HepG2 (cell line): Measurements from ENCODE around the gene CKAP5. TPM values are rescaled to one million over a fixed set of nuclear protein-coding genes. Genes with fewer than 3 reads are reported as not detected.

Experiments
- CC2D1A ChIP-seq: sonication (generic); formaldehyde crosslinking; IDR thresholded peaks from 2 replicates; pipeline ENCODE4 v1.8.1; 2023; ENCODE audit warnings: mild to moderate bottlenecking, missing genetic modification reagents
- CEBPB ChIP-seq: IDR thresholded peaks from 2 replicates; pipeline ENCODE4 v1.6.1; 2011; ENCODE audit warnings: low read depth, low read length, improper control_type of control experiment, borderline replicate concordance
- CENPX ChIP-seq: sonication (generic); formaldehyde crosslinking; IDR thresholded peaks from 2 replicates; pipeline ENCODE4 v1.9.0; 2021; ENCODE audit warnings: mild to moderate bottlenecking, missing genetic modification reagents, moderate library complexity
- CREM ChIP-seq, 2 experiments: sonication (generic) in 1 of 2; formaldehyde crosslinking in 1 of 2; IDR thresholded peaks; 2 replicates each; pipeline versions ENCODE4 v1.4.0 to v1.6.1; 2016 to 2020; ENCODE audit warnings: antibody characterized with exemption in 1 of 2, mild to moderate bottlenecking in 1 of 2, missing genetic modification reagents in 1 of 2
- FOSL1 ChIP-seq: sonication (generic); formaldehyde crosslinking; IDR thresholded peaks from 2 replicates; pipeline ENCODE4 v1.9.0; 2021; ENCODE audit warnings: missing genetic modification reagents, borderline replicate concordance
- FOXK2 ChIP-seq: fragments of 450-650 bp; IDR thresholded peaks from 2 replicates; pipeline ENCODE4 v1.6.1; 2016
- KAT2B ChIP-seq: fragments of 150-350 bp; IDR thresholded peaks from 2 replicates; pipeline ENCODE4 v1.6.1; 2014; ENCODE audit warnings: low read depth, low read length, borderline replicate concordance
- KDM5A ChIP-seq: fragments of 200-600 bp; sonication (generic); IDR thresholded peaks from 2 replicates; pipeline ENCODE4 v1.7.0; 2018; ENCODE audit warnings: antibody characterized with exemption, mild to moderate bottlenecking, low read length, borderline replicate concordance
- NR2F1 ChIP-seq, 2 experiments: fragments of 450-650 bp in 1 of 2; formaldehyde crosslinking in 1 of 2; IDR thresholded peaks; 2 replicates each; pipeline versions ENCODE4 v1.5.0 to v1.6.1; 2016 to 2020; ENCODE audit warnings: mild to moderate bottlenecking in 1 of 2, missing compliant biosample characterization in 1 of 2, missing genetic modification reagents in 1 of 2, moderate library complexity in 1 of 2
- PITX1 ChIP-seq: sonication (generic); formaldehyde crosslinking; IDR thresholded peaks from 2 replicates; pipeline ENCODE4 v1.5.1; 2020; ENCODE audit warnings: mild to moderate bottlenecking, missing genetic modification reagents
- SMAD1 ChIP-seq: sonication (generic); formaldehyde crosslinking; IDR thresholded peaks from 2 replicates; pipeline ENCODE4 v1.4.0; 2020; ENCODE audit warnings: missing genetic modification reagents, low read depth, mild to moderate bottlenecking, borderline replicate concordance
- SMAD3 ChIP-seq: sonication (generic); formaldehyde crosslinking; IDR thresholded peaks from 2 replicates; pipeline ENCODE4 v1.4.0; 2020; ENCODE audit warnings: missing genetic modification reagents
- TBX2 ChIP-seq: sonication (generic); formaldehyde crosslinking; IDR thresholded peaks from 2 replicates; pipeline ENCODE4 v1.5.0; 2020; ENCODE audit warnings: missing genetic modification reagents, mild to moderate bottlenecking, borderline replicate concordance
- TP53 ChIP-seq: sonication (generic); formaldehyde crosslinking; conservative IDR thresholded peaks from 2 replicates; pipeline ENCODE4 v1.4.0; 2020; ENCODE audit warnings: missing genetic modification reagents
- YEATS4 ChIP-seq: sonication (generic); formaldehyde crosslinking; IDR thresholded peaks from 2 replicates; pipeline ENCODE4 v1.4.0; 2020; ENCODE audit warnings: missing genetic modification reagents, borderline replicate concordance
- ZNF10 ChIP-seq: sonication (generic); formaldehyde crosslinking; IDR thresholded peaks from 2 replicates; pipeline ENCODE4 v1.4.0; 2020; ENCODE audit warnings: mild to moderate bottlenecking, low read depth, missing genetic modification reagents, borderline replicate concordance
- ZNF251 ChIP-seq: sonication (generic); formaldehyde crosslinking; IDR thresholded peaks from 2 replicates; pipeline ENCODE4 v1.9.0; 2021; ENCODE audit warnings: mild to moderate bottlenecking, missing genetic modification reagents
- ZNF775 ChIP-seq: sonication (generic); formaldehyde crosslinking; IDR thresholded peaks from 2 replicates; pipeline ENCODE4 v1.4.0; 2020; ENCODE audit warnings: missing genetic modification reagents, mild to moderate bottlenecking, moderate library complexity, borderline replicate concordance
- ZNF788 ChIP-seq: sonication (generic); formaldehyde crosslinking; IDR thresholded peaks from 2 replicates; pipeline ENCODE4 v1.5.0; 2020; ENCODE audit warnings: mild to moderate bottlenecking, missing genetic modification reagents, borderline replicate concordance
- polyA plus RNA-seq, 8 experiments: library from polyadenylated mRNA; depleted of rRNA in 3 of 8; stranded (reverse) in 7 of 8; unstranded in 1 of 8; fragments of >200 nt; fragmentation: Illumina TruSeq in 4 of 8; extraction: Trizol in 4 of 8; gene quantifications; 2 replicates each; pipeline versions ENCODE4 v1.2.1 to v1.2.3, GENCODE V29; 2011 to 2016; ENCODE audit warnings: low read depth in 4 of 8, missing spikeins in 1 of 8, mixed read lengths in 1 of 8; ENCODE audit not compliant: insufficient read depth in 1 of 8
- total RNA-seq, 5 experiments: library from RNA; depleted of rRNA; stranded (reverse); fragments of >200 nt; fragmentation: Illumina TruSeq; extraction: Trizol; gene quantifications; 2 replicates each; pipeline ENCODE4 v1.2.3, GENCODE V29; 2016; ENCODE audit warnings: low read depth in 1 of 5
- TF ChIP-seq, protein P1 (sequence below): sonication (generic); formaldehyde crosslinking; IDR thresholded peaks from 2 replicates; pipeline ENCODE4 v1.4.0; 2020; ENCODE audit warnings: mild to moderate bottlenecking, missing genetic modification reagents, borderline replicate concordance
- TF ChIP-seq, protein P2 (sequence below): sonication (generic); formaldehyde crosslinking; IDR thresholded peaks from 2 replicates; pipeline ENCODE4 v1.4.0; 2020; ENCODE audit warnings: missing genetic modification reagents
- TF ChIP-seq, protein P3 (sequence below): sonication (generic); formaldehyde crosslinking; IDR thresholded peaks from 2 replicates; pipeline ENCODE4 v1.8.0; 2022; ENCODE audit warnings: missing genetic modification reagents, mild to moderate bottlenecking, inconsistent platforms, borderline replicate concordance

The CKAP5 gene
- total and polyA plus RNA-seq, 2 of the 13 experiments (the other 11 are each of a cell fraction or from before 2014, with no cell fraction given) = 79.2 to 103 TPM

DNA sequence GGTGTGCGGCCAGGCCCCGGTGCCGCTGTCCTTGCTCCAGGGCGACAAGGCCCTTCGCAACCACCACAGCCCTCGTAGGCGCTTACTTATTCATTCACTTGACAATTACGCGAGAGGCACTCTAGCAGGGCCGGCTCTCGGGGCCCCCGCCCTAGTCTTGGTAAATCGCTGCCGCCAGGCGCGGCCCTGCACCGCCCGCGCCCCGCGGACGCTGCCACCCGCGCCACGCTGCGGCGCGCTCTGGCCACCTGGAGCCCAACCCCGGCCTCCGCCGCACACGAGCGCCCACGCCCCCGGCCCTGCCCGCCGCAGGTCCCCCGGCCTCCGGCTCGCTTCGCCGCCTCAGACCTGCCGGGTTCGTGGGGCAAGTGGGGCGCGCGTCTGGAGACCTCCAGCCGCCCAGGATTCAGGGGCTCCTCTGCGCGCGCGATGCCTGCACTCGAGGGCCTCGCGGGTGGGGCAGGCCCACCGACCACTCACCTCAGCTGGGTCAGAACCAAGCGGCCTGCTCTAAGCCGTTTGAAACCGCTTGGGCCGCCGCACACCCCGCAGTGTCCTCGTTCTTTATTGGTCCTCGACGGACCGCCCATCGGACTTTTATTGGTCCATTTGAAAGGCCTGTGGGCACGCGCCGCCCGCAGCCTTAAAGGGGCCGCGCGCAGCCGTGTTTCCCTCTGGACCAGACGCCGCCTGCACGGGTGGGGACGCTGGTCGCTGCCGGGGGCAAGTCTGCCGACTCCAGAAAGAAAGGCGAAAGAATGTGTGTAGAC is at the start of gene CKAP5 (continued):
- TF ChIP-seq YEATS4 (peak; percentile 92), ZNF775 (CRISPR knock-in tag) (no peak), TP53 (no peak), CEBPB (no peak), PITX1 (CRISPR knock-in tag) (no peak; the same call in 1 of the 2 replicates), NR2F1 (CRISPR knock-in tag; IDR thresholded peaks at IDR 0.05) (no peak), CENPX (CRISPR knock-in tag) (no peak), CC2D1A (CRISPR knock-in tag) (no peak), TBX2 (CRISPR knock-in tag) (peak; percentile 81), SMAD3 (CRISPR knock-in tag) (0 out of 2 replicates have a peak, but pooled peaks have one; percentile 21), ZNF788 (CRISPR knock-in tag) (peak; percentile 91; the same call in 1 of the 2 replicates), ZNF10 (CRISPR knock-in tag) (no peak), FOSL1 (CRISPR knock-in tag) (no peak), ZNF251 (CRISPR knock-in tag) (no peak), FOXK2 (0 out of 2 replicates have a peak, but pooled peaks have one; percentile 14), KDM5A (peak; percentile 86), KAT2B (no peak), CREM (IDR thresholded peaks at IDR 0.05) (peak; percentile 51), CREM (CRISPR knock-in tag; IDR thresholded peaks at IDR 0.05) (0 out of 2 replicates have a peak, but pooled peaks have one; percentile 30), SMAD1 (CRISPR knock-in tag) (no peak; the same call in 1 of the 2 replicates)
- TF ChIP-seq, protein P1, sequence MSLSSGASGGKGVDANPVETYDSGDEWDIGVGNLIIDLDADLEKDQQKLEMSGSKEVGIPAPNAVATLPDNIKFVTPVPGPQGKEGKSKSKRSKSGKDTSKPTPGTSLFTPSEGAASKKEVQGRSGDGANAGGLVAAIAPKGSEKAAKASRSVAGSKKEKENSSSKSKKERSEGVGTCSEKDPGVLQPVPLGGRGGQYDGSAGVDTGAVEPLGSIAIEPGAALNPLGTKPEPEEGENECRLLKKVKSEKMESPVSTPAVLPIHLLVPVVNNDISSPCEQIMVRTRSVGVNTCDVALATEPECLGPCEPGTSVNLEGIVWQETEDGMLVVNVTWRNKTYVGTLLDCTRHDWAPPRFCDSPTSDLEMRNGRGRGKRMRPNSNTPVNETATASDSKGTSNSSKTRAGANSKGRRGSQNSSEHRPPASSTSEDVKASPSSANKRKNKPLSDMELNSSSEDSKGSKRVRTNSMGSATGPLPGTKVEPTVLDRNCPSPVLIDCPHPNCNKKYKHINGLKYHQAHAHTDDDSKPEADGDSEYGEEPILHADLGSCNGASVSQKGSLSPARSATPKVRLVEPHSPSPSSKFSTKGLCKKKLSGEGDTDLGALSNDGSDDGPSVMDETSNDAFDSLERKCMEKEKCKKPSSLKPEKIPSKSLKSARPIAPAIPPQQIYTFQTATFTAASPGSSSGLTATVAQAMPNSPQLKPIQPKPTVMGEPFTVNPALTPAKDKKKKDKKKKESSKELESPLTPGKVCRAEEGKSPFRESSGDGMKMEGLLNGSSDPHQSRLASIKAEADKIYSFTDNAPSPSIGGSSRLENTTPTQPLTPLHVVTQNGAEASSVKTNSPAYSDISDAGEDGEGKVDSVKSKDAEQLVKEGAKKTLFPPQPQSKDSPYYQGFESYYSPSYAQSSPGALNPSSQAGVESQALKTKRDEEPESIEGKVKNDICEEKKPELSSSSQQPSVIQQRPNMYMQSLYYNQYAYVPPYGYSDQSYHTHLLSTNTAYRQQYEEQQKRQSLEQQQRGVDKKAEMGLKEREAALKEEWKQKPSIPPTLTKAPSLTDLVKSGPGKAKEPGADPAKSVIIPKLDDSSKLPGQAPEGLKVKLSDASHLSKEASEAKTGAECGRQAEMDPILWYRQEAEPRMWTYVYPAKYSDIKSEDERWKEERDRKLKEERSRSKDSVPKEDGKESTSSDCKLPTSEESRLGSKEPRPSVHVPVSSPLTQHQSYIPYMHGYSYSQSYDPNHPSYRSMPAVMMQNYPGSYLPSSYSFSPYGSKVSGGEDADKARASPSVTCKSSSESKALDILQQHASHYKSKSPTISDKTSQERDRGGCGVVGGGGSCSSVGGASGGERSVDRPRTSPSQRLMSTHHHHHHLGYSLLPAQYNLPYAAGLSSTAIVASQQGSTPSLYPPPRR = 0 out of 2 replicates have a peak, but pooled peaks have one; percentile 21
- TF ChIP-seq, protein P2, sequence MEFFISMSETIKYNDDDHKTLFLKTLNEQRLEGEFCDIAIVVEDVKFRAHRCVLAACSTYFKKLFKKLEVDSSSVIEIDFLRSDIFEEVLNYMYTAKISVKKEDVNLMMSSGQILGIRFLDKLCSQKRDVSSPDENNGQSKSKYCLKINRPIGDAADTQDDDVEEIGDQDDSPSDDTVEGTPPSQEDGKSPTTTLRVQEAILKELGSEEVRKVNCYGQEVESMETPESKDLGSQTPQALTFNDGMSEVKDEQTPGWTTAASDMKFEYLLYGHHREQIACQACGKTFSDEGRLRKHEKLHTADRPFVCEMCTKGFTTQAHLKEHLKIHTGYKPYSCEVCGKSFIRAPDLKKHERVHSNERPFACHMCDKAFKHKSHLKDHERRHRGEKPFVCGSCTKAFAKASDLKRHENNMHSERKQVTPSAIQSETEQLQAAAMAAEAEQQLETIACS = peak; percentile 28; the same call in 1 of the 2 replicates
- TF ChIP-seq, protein P3, sequence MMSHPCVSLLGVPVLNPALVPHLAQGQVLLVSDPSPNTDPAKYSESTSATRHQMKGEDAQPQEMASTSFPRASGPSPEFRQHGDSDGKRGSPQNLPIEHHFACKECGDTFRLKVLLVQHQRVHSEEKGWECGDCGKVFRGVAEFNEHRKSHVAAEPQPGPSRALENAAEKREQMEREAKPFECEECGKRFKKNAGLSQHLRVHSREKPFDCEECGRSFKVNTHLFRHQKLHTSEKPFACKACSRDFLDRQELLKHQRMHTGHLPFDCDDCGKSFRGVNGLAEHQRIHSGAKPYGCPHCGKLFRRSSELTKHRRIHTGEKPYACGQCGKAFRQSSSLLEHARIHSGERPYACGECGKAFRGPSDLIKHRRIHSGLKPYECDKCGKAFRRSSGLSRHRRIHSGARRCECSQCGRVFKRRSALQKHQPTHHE = peak; percentile 33; the same call in 1 of the 2 replicates
